A549 (cell line): ENCODE measurements around the gene BTBD7. TPM values are rescaled to one million over a fixed set of nuclear protein-coding genes. Genes with fewer than 3 reads are reported as not detected.

Source experiments
- ATAC-seq, 2 experiments: fragments of 200-7000 bp in 1 of 2; fragments of >200 bp in 1 of 2; cut with Nextera tagmentation in 1 of 2; cut with Tn5 transposase in 1 of 2; 3 replicates each; pipeline versions ENCODE4 v1.8.0 to v1.9.1; 2018 to 2020; ENCODE audit warnings: mild to moderate bottlenecking in 1 of 2, moderate library complexity in 1 of 2
- CTCF ChIA-PET: fragments of 300-600 bp; sonication (Branson Sonifier 250); formaldehyde crosslinking; extraction: SDS; loops from one replicate; lab custom pipeline; 2021; ENCODE audit warnings: antibody characterized with exemption, inconsistent platforms; lab: Yijun Ruan, JAX
- POLR2A ChIA-PET: fragments of 350-600 bp; formaldehyde crosslinking; extraction: SDS; loops from one replicate; lab custom pipeline; 2021; ENCODE audit warnings: antibody characterized with exemption, inconsistent platforms; lab: Yijun Ruan, JAX
- DNase-seq, 2 experiments: peaks; one replicate each; pipeline versions ENCODE4 v3.0.0 to v3.0.0-alpha.2; 2011 to 2016; ENCODE audit warnings: low read depth in 1 of 2, low spot score in 1 of 2
- FAIRE-seq: peaks from 2 replicates; lab custom pipeline; 2011; peaks lifted over from hg19 to GRCh38; lab: Jason Lieb, UNC
- H3K27ac ChIP-seq, 2 experiments: fragments of >200 bp; sonication (Bioruptor Twin); formaldehyde crosslinking; 3 replicates each; pipeline ENCODE4 v1.5.1; 2016 to 2017
- H3K4me1 ChIP-seq: fragments of >200 bp; sonication (Bioruptor Twin); formaldehyde crosslinking; 3 replicates; pipeline ENCODE4 v1.6.1; 2016
- H3K4me2 ChIP-seq: fragments of >200 bp; sonication (Bioruptor Twin); formaldehyde crosslinking; 3 replicates; pipeline ENCODE4 v1.6.1; 2016
- H3K4me3 ChIP-seq: fragments of >200 bp; sonication (Bioruptor Twin); formaldehyde crosslinking; 3 replicates; pipeline ENCODE4 v1.5.1; 2016
- H3K9me3 ChIP-seq: fragments of >200 bp; sonication (Bioruptor Twin); formaldehyde crosslinking; 3 replicates; pipeline ENCODE4 v1.6.1; 2016
- CBX8 ChIP-seq: fragments of 200-600 bp; sonication (generic); IDR thresholded peaks from 2 replicates; pipeline ENCODE4 v1.6.1; 2016
- EP300 ChIP-seq, 2 experiments: fragments of >200 bp; sonication (Bioruptor Twin); formaldehyde crosslinking; IDR thresholded peaks; 2 replicates in 1 of 2; 3 replicates in 1 of 2; pipeline ENCODE4 v1.6.1; 2016 to 2017
- ESRRA ChIP-seq: fragments of 150-350 bp; IDR thresholded peaks from 2 replicates; pipeline ENCODE4 v1.6.1; 2014; ENCODE audit warnings: mild to moderate bottlenecking, low read length, borderline replicate concordance
- FOXS1 ChIP-seq: fragments of 250-450 bp; sonication (Bioruptor Pico); IDR thresholded peaks from 2 replicates; pipeline ENCODE4 v1.5.0; 2020; ENCODE audit warnings: mild to moderate bottlenecking, moderate library complexity
- GATA3 ChIP-seq: IDR thresholded peaks from 2 replicates; pipeline ENCODE4 v1.6.1; 2012; ENCODE audit warnings: borderline replicate concordance
- HOXA7 ChIP-seq: fragments of 250-450 bp; sonication (Bioruptor Pico); IDR thresholded peaks from 2 replicates; pipeline ENCODE4 v1.5.0; 2020; ENCODE audit warnings: mild to moderate bottlenecking, moderate library complexity
- JUNB ChIP-seq: fragments of >200 bp; sonication (Bioruptor Twin); formaldehyde crosslinking; IDR thresholded peaks from 2 replicates; pipeline ENCODE4 v1.6.1; 2016
- KDM5A ChIP-seq: fragments of 200-600 bp; sonication (generic); IDR thresholded peaks from 2 replicates; pipeline ENCODE4 v1.6.1; 2016; ENCODE audit warnings: antibody characterized with exemption, mild to moderate bottlenecking
- MAFK ChIP-seq: fragments of 450-650 bp; IDR thresholded peaks from 2 replicates; pipeline ENCODE4 v1.6.1; 2014; ENCODE audit not compliant: partially characterized antibody
- NR3C1 ChIP-seq: fragments of >200 bp; sonication (Bioruptor Twin); formaldehyde crosslinking; IDR thresholded peaks from 3 replicates; pipeline ENCODE4 v1.6.1; 2017
- WGBS: methylation state at CpG from one replicate; pipeline ENCODE4 v1.1.6; 2017; ENCODE audit errors: missing lambda C conversion rate; 5-methylcytosine and 5-hydroxymethylcytosine counted together
- polyA plus RNA-seq, 4 experiments: library from polyadenylated mRNA; depleted of rRNA in 3 of 4; stranded (reverse); fragments of >200 nt; fragmentation: RNase III in 1 of 4; extraction: RNeasy Plus Mini Kit Qiagen cat#74134 plus additional on column Dnase treatment in 1 of 4; gene quantifications; 2 replicates in 3 of 4; 3 replicates in 1 of 4; pipeline ENCODE4 v1.2.3, GENCODE V29; 2011 to 2017
- TF ChIP-seq, protein P1 (sequence below): fragments of 250-450 bp; sonication (Bioruptor Pico); IDR thresholded peaks from 2 replicates; pipeline ENCODE4 v1.5.0; 2021; ENCODE audit warnings: mild to moderate bottlenecking, moderate library complexity, borderline replicate concordance
- TF ChIP-seq, protein P2 (sequence below): IDR thresholded peaks from 2 replicates; pipeline ENCODE4 v1.6.1; 2012
- TF ChIP-seq, protein P3 (sequence below): IDR thresholded peaks from 2 replicates; pipeline ENCODE4 v1.6.1; 2012
- TF ChIP-seq, protein P4 (sequence below): fragments of >200 bp; sonication (Bioruptor Twin); formaldehyde crosslinking; IDR thresholded peaks from 3 replicates; pipeline ENCODE4 v1.6.1; 2016
- TF ChIP-seq, protein P5 (sequence below): fragments of 450-650 bp; IDR thresholded peaks from 2 replicates; pipeline ENCODE4 v1.6.1; 2014; ENCODE audit warnings: antibody characterized with exemption

BTBD7 gene
- polyA plus RNA-seq, 2 of the 4 experiments (the other 2 are of a cell fraction): 11.1 to 17.4 TPM

DNA sequence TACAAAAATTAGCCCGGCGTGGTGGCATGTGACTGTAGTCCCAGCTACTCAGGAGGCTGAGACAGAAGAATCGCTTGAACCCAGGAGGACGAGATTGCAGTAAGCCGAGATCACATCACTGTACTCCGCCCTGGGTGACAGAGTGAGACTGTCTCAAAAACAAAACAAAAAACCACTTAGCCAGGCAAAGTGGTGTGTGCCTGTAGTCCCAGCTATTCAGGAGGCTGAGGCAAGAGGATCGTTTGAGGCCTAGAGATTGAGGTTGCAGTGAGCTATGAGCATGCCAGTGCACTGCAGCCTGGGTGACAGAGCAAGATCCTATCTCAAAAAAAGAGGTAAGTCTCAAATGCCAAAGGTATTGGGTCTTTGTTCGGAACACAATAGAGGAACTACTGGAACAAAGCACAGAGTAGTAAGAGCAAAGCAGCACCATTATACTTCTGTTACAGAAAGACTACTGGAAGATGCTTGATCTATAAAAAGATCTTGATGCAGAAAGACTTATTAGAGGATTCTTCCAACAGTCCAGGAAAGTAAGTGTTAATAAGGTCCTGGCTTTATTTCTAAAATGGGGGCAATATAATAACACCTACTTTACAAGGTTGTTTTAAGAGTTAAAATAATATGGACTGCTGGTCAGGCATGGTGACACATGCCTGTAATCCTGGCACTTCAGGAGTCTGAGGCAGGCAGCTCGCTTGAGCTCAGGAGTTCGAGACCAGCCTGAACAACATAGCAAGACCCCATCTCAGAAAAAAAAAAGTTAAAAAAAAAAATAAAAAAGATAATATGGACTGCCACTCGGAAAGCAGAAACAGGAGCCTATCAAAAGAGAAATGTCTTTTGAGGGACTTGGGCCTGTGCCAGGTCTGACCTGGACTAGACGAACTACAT, 29.9 kb downstream of the BTBD7 start:
- Histone ChIP-seq H3K4me2 (no peak overlapping the region), H3K4me1 (peaks cover 22% of the 10 kb centered on the region; the same call in 2 of the 3 replicates), H3K4me3 (no peak overlapping the region), H3K9me3 (no peaks in the 10 kb centered on the region), H3K27ac (no peak overlapping the region)
- FAIRE-seq (no peak), DNase-seq (no peak), ATAC-seq (no peak)
- ChIA-PET CTCF (interaction anchor here (1.6 kb wide), 1 partner anchor 9 kb away, joined by 5 read pairs; no protein-coding TSS in a partner anchor), POLR2A (no interaction called here)
- TF ChIP-seq JUNB (no peak), NR3C1 (no peak), GATA3 (no peak), HOXA7 (CRISPR knock-in tag) (no peak), MAFK (no peak), CBX8 (no peak), FOXS1 (no peak), KDM5A (no peak), ESRRA (no peak), EP300 (IDR thresholded peaks at IDR 0.05) (no peak)
- TF ChIP-seq, protein P1, sequence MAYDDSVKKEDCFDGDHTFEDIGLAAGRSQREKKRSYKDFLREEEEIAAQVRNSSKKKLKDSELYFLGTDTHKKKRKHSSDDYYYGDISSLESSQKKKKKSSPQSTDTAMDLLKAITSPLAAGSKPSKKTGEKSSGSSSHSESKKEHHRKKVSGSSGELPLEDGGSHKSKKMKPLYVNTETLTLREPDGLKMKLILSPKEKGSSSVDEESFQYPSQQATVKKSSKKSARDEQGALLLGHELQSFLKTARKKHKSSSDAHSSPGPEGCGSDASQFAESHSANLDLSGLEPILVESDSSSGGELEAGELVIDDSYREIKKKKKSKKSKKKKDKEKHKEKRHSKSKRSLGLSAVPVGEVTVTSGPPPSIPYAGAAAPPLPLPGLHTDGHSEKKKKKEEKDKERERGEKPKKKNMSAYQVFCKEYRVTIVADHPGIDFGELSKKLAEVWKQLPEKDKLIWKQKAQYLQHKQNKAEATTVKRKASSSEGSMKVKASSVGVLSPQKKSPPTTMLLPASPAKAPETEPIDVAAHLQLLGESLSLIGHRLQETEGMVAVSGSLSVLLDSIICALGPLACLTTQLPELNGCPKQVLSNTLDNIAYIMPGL (CRISPR knock-in tag): no peak
- TF ChIP-seq, protein P2, sequence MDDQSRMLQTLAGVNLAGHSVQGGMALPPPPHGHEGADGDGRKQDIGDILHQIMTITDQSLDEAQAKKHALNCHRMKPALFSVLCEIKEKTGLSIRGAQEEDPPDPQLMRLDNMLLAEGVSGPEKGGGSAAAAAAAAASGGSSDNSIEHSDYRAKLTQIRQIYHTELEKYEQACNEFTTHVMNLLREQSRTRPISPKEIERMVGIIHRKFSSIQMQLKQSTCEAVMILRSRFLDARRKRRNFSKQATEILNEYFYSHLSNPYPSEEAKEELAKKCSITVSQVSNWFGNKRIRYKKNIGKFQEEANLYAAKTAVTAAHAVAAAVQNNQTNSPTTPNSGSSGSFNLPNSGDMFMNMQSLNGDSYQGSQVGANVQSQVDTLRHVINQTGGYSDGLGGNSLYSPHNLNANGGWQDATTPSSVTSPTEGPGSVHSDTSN: no peak
- WGBS: 92% methylated on average over 12 of the region's 12 CpGs

DNA sequence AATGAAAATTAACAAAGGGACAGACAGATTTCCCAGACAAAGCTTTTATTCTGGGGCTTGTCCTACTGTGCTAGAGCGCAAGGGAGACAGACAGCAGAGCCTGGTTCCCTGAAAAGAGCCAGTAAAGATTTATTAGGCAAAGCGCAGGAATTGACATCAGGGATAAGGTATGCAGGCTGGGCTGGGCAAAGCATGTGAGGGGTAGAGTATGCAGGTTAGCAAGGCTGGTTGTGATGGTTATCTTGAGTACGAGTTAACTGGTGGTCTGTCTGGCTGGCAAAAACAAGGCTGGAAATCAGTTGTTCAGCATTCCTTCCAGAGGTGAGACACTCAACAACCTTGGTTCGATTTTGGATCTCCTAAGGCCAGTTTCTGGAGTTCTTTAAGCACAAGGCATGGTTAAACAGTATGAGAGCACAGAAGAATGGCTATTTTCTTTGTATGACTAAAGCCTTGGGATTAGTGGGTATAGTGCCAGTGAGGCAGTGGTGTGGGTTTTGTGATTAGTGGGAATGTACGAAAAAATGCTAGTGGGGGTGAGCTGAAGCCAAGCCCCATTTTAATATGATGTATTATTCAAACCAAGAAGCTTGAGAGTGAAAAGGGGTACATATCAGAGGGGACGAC, 30.9 kb downstream of the BTBD7 start:
- 72% methylated on average over 6 of the region's 6 CpGs for WGBS
- CTCF ChIA-PET: interaction anchor here (0.9 kb wide), 1 partner anchor 16 kb away, joined by 4 read pairs; no protein-coding TSS in a partner anchor

More for the DNA sequence above, 30.9 kb downstream of the BTBD7 start:
- Histone ChIP-seq H3K4me2 (no peak overlapping the region), H3K27ac (no peak overlapping the region), H3K9me3 (no peaks in the 10 kb centered on the region), H3K4me3 (no peak overlapping the region), H3K4me1 (peaks cover 22% of the 10 kb centered on the region; the same call in 2 of the 3 replicates)
- DNase-seq (peak in 1 of 2 experiments; percentile 24), FAIRE-seq (no peak), ATAC-seq (peak; percentile 54 to 72; a peak in 4 of 6 replicates)
- POLR2A ChIA-PET: no interaction called here
- TF ChIP-seq, protein P3, sequence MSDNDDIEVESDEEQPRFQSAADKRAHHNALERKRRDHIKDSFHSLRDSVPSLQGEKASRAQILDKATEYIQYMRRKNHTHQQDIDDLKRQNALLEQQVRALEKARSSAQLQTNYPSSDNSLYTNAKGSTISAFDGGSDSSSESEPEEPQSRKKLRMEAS: no peak
- TF ChIP-seq, protein P4, sequence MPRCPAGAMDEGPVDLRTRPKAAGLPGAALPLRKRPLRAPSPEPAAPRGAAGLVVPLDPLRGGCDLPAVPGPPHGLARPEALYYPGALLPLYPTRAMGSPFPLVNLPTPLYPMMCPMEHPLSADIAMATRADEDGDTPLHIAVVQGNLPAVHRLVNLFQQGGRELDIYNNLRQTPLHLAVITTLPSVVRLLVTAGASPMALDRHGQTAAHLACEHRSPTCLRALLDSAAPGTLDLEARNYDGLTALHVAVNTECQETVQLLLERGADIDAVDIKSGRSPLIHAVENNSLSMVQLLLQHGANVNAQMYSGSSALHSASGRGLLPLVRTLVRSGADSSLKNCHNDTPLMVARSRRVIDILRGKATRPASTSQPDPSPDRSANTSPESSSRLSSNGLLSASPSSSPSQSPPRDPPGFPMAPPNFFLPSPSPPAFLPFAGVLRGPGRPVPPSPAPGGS: no peak
- TF ChIP-seq, protein P5, sequence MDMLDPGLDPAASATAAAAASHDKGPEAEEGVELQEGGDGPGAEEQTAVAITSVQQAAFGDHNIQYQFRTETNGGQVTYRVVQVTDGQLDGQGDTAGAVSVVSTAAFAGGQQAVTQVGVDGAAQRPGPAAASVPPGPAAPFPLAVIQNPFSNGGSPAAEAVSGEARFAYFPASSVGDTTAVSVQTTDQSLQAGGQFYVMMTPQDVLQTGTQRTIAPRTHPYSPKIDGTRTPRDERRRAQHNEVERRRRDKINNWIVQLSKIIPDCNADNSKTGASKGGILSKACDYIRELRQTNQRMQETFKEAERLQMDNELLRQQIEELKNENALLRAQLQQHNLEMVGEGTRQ: no peak
